ENCODE results near the gene NWD2. TPM values are rescaled to one million over a fixed set of nuclear protein-coding genes. Genes with fewer than 3 reads are reported as not detected.

The NWD2 gene
- total and polyA plus RNA-seq, 2 donors from 2014 or later, result not detected

- Histone ChIP-seq H3K9me3 (ENCODE audit: control insufficient read depth in 2 of 3, insufficient read depth in 1 of 3, low read length in 3 of 3) (no peaks in the 10 kb centered on the region), H3K27ac (ENCODE audit: low read depth in 2 of 2, low read length in 2 of 2) (no peak overlapping the region), H3K36me3 (ENCODE audit: control insufficient read depth in 2 of 3, insufficient read depth in 3 of 3, low read length in 3 of 3) (no peaks in the 10 kb centered on the region), H3K4me3 (ENCODE audit: low read length in 3 of 3) (no peak overlapping the region), H3K9ac (ENCODE audit: low read length in 3 of 3) (no peak overlapping the region), H3K27me3 (ENCODE audit: control insufficient read depth, insufficient read depth, low read length) (no peaks in the 10 kb centered on the region), H3K4me1 (ENCODE audit: control insufficient read depth in 2 of 3, insufficient read depth in 2 of 3, low read depth in 1 of 3, low read length in 3 of 3) (peaks cover 0 to 18% (median 0%) of the 10 kb centered on the region in 3 donors)
- FAIRE-seq, result no peak
- TF ChIP-seq CTCF (IDR thresholded peaks at IDR 0.05; ENCODE audit: borderline replicate concordance, extremely low read depth, insufficient read depth), result no peak
- peak in 1 of 5 donors; percentile 22 for DNase-seq
- intact Hi-C loops (cut with DNase I), result no loop called here
Observed at GRCh38 chr4:37434469-37434868, 189.9 kb downstream of the NWD2 start.

- intact Hi-C loops (cut with DNase I), result no loop called here
- H3K9ac ChIP-seq (ENCODE audit: low read length in 3 of 3), result no peak overlapping the region
- no peaks in the 10 kb centered on the region for H3K9me3 ChIP-seq (ENCODE audit: control insufficient read depth in 2 of 3, insufficient read depth in 1 of 3, low read length in 3 of 3)
- H3K27me3 ChIP-seq (ENCODE audit: control insufficient read depth, insufficient read depth, low read length), result no peaks in the 10 kb centered on the region
- H3K27ac ChIP-seq (ENCODE audit: low read depth in 2 of 2, low read length in 2 of 2), result no peak overlapping the region
- FAIRE-seq (no peak), DNase-seq (no peak)
- no peak overlapping the region for H3K4me3 ChIP-seq (ENCODE audit: low read length in 3 of 3)
- no peaks in the 10 kb centered on the region for H3K36me3 ChIP-seq (ENCODE audit: control insufficient read depth in 2 of 3, insufficient read depth in 3 of 3, low read length in 3 of 3)
- H3K4me1 ChIP-seq (ENCODE audit: control insufficient read depth in 2 of 3, insufficient read depth in 2 of 3, low read depth in 1 of 3, low read length in 3 of 3), result peaks cover 0 to 6% (median 0%) of the 10 kb centered on the region in 3 donors
- TF ChIP-seq CTCF (IDR thresholded peaks at IDR 0.05; ENCODE audit: borderline replicate concordance, extremely low read depth, insufficient read depth), result no peak
Observed at GRCh38 chr4:37436546-37436945, 192.0 kb downstream of the NWD2 start.

- peaks cover 0 to 3% (median 0%) of the 10 kb centered on the region in 3 donors for H3K4me1 ChIP-seq (ENCODE audit: control insufficient read depth in 2 of 3, insufficient read depth in 2 of 3, low read depth in 1 of 3, low read length in 3 of 3)
- DNase-seq (no peak), FAIRE-seq (no peak)
Observed at GRCh38 chr4:37437163-37437562, 192.6 kb downstream of the NWD2 start.

More at GRCh38 chr4:37437163-37437562, 192.6 kb downstream of the NWD2 start:
- H3K4me3 ChIP-seq (ENCODE audit: low read length in 3 of 3), result no peak overlapping the region
- H3K36me3 ChIP-seq (ENCODE audit: control insufficient read depth in 2 of 3, insufficient read depth in 3 of 3, low read length in 3 of 3), result no peaks in the 10 kb centered on the region
- no peaks in the 10 kb centered on the region for H3K9me3 ChIP-seq (ENCODE audit: control insufficient read depth in 2 of 3, insufficient read depth in 1 of 3, low read length in 3 of 3)
- intact Hi-C loops (cut with DNase I), result no loop called here
- H3K27ac ChIP-seq (ENCODE audit: low read depth in 2 of 2, low read length in 2 of 2), result no peak overlapping the region
- no peak overlapping the region for H3K9ac ChIP-seq (ENCODE audit: low read length in 3 of 3)
- H3K27me3 ChIP-seq (ENCODE audit: control insufficient read depth, insufficient read depth, low read length), result no peaks in the 10 kb centered on the region
- no peak for TF ChIP-seq CTCF (IDR thresholded peaks at IDR 0.05; ENCODE audit: borderline replicate concordance, extremely low read depth, insufficient read depth)

Data from kidney (tissue), 14 donors.